Lower leg skin (tissue), 3 donors: ENCODE measurements around the gene SYNGR2.

Source experiments
- POLR2A ChIP-seq, 2 donors: fragments of 450-650 bp; IDR thresholded peaks; one replicate each; pipeline ENCODE4 v1.6.1; 2016 to 2017; ENCODE audit warnings: antibody characterized with exemption in 2 of 2, mild to moderate bottlenecking in 1 of 2, moderate library complexity in 1 of 2
- TF ChIP-seq, protein P1 (sequence below), 3 donors: fragments of 450-650 bp; IDR thresholded peaks; one replicate each; pipeline ENCODE4 v1.5.1; 2016; ENCODE audit warnings: antibody characterized with exemption in 3 of 3, mild to moderate bottlenecking in 3 of 3, moderate library complexity in 2 of 3

DNA sequence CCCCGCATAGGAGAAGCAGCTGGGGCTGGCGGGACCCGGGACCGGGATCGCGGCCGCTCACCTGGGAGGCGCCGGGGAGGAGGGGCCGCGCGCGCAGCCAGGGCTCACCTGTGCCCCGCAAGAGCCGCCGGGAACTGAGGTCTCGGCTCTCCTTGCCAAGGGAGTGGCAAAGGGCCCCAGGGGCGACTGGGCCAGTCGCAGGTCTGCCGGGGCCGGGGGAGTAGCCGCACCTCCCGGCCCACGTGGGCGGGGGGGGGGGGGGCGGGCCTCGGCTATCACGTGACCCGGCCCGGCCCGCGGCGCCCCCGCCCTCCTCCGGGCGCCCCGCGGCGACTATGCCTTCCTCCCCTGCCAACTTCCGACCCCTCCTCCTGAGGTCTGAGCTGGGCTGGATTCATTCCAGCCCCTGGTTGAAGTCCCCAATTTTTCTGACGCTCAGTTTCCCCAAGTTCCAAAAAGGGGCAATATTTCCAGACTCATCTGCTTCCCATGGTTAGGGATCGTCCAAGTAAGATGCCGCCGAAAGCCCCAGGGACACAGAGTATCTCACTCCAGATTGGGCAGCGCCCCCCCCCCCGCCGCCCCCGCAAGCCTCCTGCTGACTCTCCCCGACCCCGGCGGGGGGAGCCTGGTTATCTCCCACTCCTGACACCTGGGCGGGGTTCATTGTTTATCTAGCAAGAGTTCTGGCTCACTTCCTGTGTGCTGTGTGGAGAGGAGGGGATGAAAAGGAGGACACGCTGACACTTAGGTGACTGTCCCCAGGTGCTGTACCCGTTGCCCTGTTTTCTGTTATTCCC is 39.6 kb upstream of the SYNGR2 start, which contains the start of gene TMC6:
- TF ChIP-seq, protein P1, sequence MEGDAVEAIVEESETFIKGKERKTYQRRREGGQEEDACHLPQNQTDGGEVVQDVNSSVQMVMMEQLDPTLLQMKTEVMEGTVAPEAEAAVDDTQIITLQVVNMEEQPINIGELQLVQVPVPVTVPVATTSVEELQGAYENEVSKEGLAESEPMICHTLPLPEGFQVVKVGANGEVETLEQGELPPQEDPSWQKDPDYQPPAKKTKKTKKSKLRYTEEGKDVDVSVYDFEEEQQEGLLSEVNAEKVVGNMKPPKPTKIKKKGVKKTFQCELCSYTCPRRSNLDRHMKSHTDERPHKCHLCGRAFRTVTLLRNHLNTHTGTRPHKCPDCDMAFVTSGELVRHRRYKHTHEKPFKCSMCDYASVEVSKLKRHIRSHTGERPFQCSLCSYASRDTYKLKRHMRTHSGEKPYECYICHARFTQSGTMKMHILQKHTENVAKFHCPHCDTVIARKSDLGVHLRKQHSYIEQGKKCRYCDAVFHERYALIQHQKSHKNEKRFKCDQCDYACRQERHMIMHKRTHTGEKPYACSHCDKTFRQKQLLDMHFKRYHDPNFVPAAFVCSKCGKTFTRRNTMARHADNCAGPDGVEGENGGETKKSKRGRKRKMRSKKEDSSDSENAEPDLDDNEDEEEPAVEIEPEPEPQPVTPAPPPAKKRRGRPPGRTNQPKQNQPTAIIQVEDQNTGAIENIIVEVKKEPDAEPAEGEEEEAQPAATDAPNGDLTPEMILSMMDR (IDR thresholded peaks at IDR 0.05): no peak
- TF ChIP-seq POLR2A (IDR thresholded peaks at IDR 0.05): no peak
